K562 (cell line): ENCODE data around the gene SCN1B. TPM values are rescaled to one million over a fixed set of nuclear protein-coding genes. Genes with fewer than 3 reads are reported as not detected.
A peak's percentile ranks its signal among the peaks of the same experiment; 100 is the strongest.

Source experiments
- ATF1 ChIP-seq, 2 experiments: fragments of 450-650 bp in 1 of 2; IDR thresholded peaks; 2 replicates each; pipeline ENCODE4 v1.6.1; 2016; ENCODE audit warnings: missing compliant biosample characterization in 1 of 2, missing genetic modification characterization in 1 of 2
- CHD1 ChIP-seq: fragments of 200-600 bp; sonication (generic); IDR thresholded peaks from one replicate; pipeline ENCODE4 v1.6.1; 2012; ENCODE audit warnings: mild to moderate bottlenecking, moderate library complexity, low read length, inconsistent platforms
- EGR1 ChIP-seq: fragments of 450-650 bp; conservative IDR thresholded peaks from 2 replicates; pipeline ENCODE4 v1.6.1; 2017; ENCODE audit warnings: mild to moderate bottlenecking
- EP400 ChIP-seq: fragments of 450-650 bp; IDR thresholded peaks from 2 replicates; pipeline ENCODE4 v1.6.1; 2017; ENCODE audit warnings: antibody characterized with exemption, mild to moderate bottlenecking, moderate library complexity
- ETV6 ChIP-seq, 3 experiments: fragments of 150-350 bp in 1 of 3; sonication (generic) in 1 of 3; formaldehyde crosslinking in 1 of 3; IDR thresholded peaks; 2 replicates each; pipeline versions ENCODE4 v1.6.1 to v1.8.0; 2014 to 2022; ENCODE audit warnings: borderline replicate concordance in 2 of 3, low read depth in 2 of 3, antibody characterized with exemption in 1 of 3, low read length in 1 of 3, mild to moderate bottlenecking in 1 of 3, missing genetic modification reagents in 1 of 3
- HNRNPLL ChIP-seq: fragments of 200-400 bp; formaldehyde crosslinking; IDR thresholded peaks from 2 replicates; pipeline ENCODE4 v1.6.1; 2017; ENCODE audit warnings: low read length, low read depth, mild to moderate bottlenecking; ENCODE audit not compliant: poor library complexity, severe bottlenecking
- MCM5 ChIP-seq: fragments of 450-650 bp; IDR thresholded peaks from 2 replicates; pipeline ENCODE4 v1.6.1; 2016; ENCODE audit warnings: low read depth
- NFE2 ChIP-seq: IDR thresholded peaks from 2 replicates; pipeline ENCODE4 v1.6.1; 2014; ENCODE audit warnings: antibody characterized with exemption, low read depth
- NR2C2 ChIP-seq, 2 experiments: fragments of 200-800 bp in 1 of 2; sonication (Bioruptor generic) in 1 of 2; sonication (generic) in 1 of 2; formaldehyde crosslinking in 1 of 2; IDR thresholded peaks; 2 replicates each; pipeline versions ENCODE4 v1.6.1 to v1.8.0; 2016 to 2022; ENCODE audit warnings: mild to moderate bottlenecking in 1 of 2, missing compliant biosample characterization in 1 of 2, missing genetic modification characterization in 1 of 2, missing genetic modification reagents in 1 of 2
- PATZ1 ChIP-seq: fragments of 250-450 bp; sonication (Bioruptor Pico); IDR thresholded peaks from 2 replicates; pipeline ENCODE4 v1.5.0; 2020; ENCODE audit warnings: mild to moderate bottlenecking, borderline replicate concordance
- RBFOX2 ChIP-seq: fragments of 200-400 bp; formaldehyde crosslinking; IDR thresholded peaks from 2 replicates; pipeline ENCODE4 v1.6.1; 2017; ENCODE audit warnings: low read depth, mild to moderate bottlenecking, low read length, moderate library complexity
- SMARCE1 ChIP-seq: fragments of 450-650 bp; IDR thresholded peaks from 2 replicates; pipeline ENCODE4 v1.7.1; 2016; ENCODE audit warnings: mild to moderate bottlenecking
- XRCC5 ChIP-seq: fragments of 200-400 bp; formaldehyde crosslinking; IDR thresholded peaks from 2 replicates; pipeline ENCODE4 v1.6.1; 2017; ENCODE audit warnings: low read depth, mild to moderate bottlenecking, low read length
- ZEB2 ChIP-seq: fragments of 450-650 bp; IDR thresholded peaks from 2 replicates; pipeline ENCODE4 v1.6.1; 2016
- ZNF217 ChIP-seq: sonication (generic); formaldehyde crosslinking; IDR thresholded peaks from 2 replicates; pipeline ENCODE4 v1.8.0; 2022; ENCODE audit warnings: mild to moderate bottlenecking, missing genetic modification reagents
- ZNF583 ChIP-seq: fragments of 250-450 bp; sonication (Bioruptor Pico); IDR thresholded peaks from 2 replicates; pipeline ENCODE4 v1.4.0; 2020
- ZSCAN32 ChIP-seq: fragments of 450-650 bp; formaldehyde crosslinking; IDR thresholded peaks from 2 replicates; pipeline ENCODE4 v1.4.0; 2020; ENCODE audit warnings: mild to moderate bottlenecking, moderate library complexity
- polyA plus RNA-seq, 8 experiments: library from polyadenylated mRNA; depleted of rRNA in 4 of 8; stranded (reverse) in 5 of 8; unstranded in 3 of 8; fragments of >200 nt; fragmentation: Nextera tagmentation in 2 of 8; fragmentation: Illumina TruSeq in 1 of 8; extraction: Ambion mirVana in 2 of 8; extraction: Trizol in 1 of 8; gene quantifications; 2 replicates each; pipeline versions ENCODE4 v1.2.1 to v1.2.3, GENCODE V29; 2011 to 2014; ENCODE audit warnings: inconsistent platforms in 1 of 8, missing spikeins in 1 of 8
- total RNA-seq, 7 experiments: library from RNA; depleted of rRNA in 6 of 7; stranded (reverse); fragments of >200 nt in 6 of 7; fragmentation: Illumina TruSeq in 2 of 7; extraction: Trizol in 2 of 7; gene quantifications; 2 replicates each; pipeline versions ENCODE4 v1.2.1 to v1.2.3, GENCODE V29; 2011 to 2021; ENCODE audit warnings: low replicate concordance in 1 of 7

The SCN1B gene
- total and polyA plus RNA-seq, 9 of the 15 experiments (the other 6 are each of a cell fraction or from before 2014, with no cell fraction given) = 0.03 to 2.5 (median 0.91) TPM

GRCh38 chr19:34999498-35000337, 30.6 kb upstream of the SCN1B start, which contains the start of gene GRAMD1A (continued):
- TF ChIP-seq PATZ1 (CRISPR knock-in tag) (no peak), RBFOX2 (peak; percentile 52; the same call in 1 of the 2 replicates), CHD1 (peak; percentile 84), HNRNPLL (peak; percentile 40), NR2C2 (CRISPR knock-in tag; IDR thresholded peaks at IDR 0.05) (no peak), NR2C2 (tag; IDR thresholded peaks at IDR 0.05) (peak; percentile 22; the same call in 1 of the 2 replicates), ZNF217 (CRISPR knock-in tag) (no peak), EP400 (peak; percentile 45), SMARCE1 (peak; percentile 32; the same call in 1 of the 2 replicates), ZNF583 (CRISPR knock-in tag) (no peak), ZEB2 (peak; percentile 7; the same call in 1 of the 2 replicates), ETV6 (IDR thresholded peaks at IDR 0.05; ENCODE audit: borderline replicate concordance in 1 of 2, low read depth in 2 of 2, low read length in 1 of 2) (no peak), ETV6 (CRISPR knock-in tag; IDR thresholded peaks at IDR 0.05; ENCODE audit: borderline replicate concordance) (no peak), NFE2 (no peak), ZSCAN32 (CRISPR knock-in tag) (no peak), ATF1 (CRISPR knock-in tag; IDR thresholded peaks at IDR 0.05) (peak; percentile 32; the same call in 1 of the 2 replicates), ATF1 (tag; IDR thresholded peaks at IDR 0.05) (peak; percentile 70), MCM5 (no peak), XRCC5 (no peak), EGR1 (peak; percentile 58)
